Stomach smooth muscle (tissue), 2 donors: Measurements from ENCODE around the gene JHY.
A peak's percentile ranks its signal among the peaks of the same experiment; 100 is the strongest.

Experiments
- H3K27ac ChIP-seq: one replicate; pipeline ENCODE4 v1.7.0; 2013; ENCODE audit warnings: mild to moderate bottlenecking, low read length, inconsistent platforms
- H3K27me3 ChIP-seq, 2 donors: one replicate each; pipeline ENCODE4 v1.7.0; 2013; ENCODE audit warnings: low read length in 2 of 2; ENCODE audit not compliant: insufficient read depth in 2 of 2, control insufficient read depth in 1 of 2
- H3K36me3 ChIP-seq, 2 donors: one replicate each; pipeline ENCODE4 v1.7.0; 2013; ENCODE audit warnings: low read length in 2 of 2; ENCODE audit not compliant: control insufficient read depth in 2 of 2, insufficient read depth in 2 of 2
- H3K4me1 ChIP-seq: one replicate; pipeline ENCODE4 v1.7.0; 2013; ENCODE audit warnings: low read length; ENCODE audit not compliant: control insufficient read depth, insufficient read depth
- H3K4me3 ChIP-seq, 2 donors: one replicate each; pipeline ENCODE4 v1.7.0; 2013; ENCODE audit warnings: low read length in 2 of 2
- H3K9ac ChIP-seq, 2 donors: one replicate each; pipeline ENCODE4 v1.7.0; 2013; ENCODE audit warnings: low read length in 2 of 2, mild to moderate bottlenecking in 1 of 2
- H3K9me3 ChIP-seq, 2 donors: one replicate each; pipeline ENCODE4 v1.7.0; 2013; ENCODE audit warnings: low read length in 2 of 2; ENCODE audit not compliant: control insufficient read depth in 2 of 2
- donor health status: healthy.
- donor health status: Pancreatic carcinoma.

The JHY gene

GRCh38 chr11:122871302-122871701 is 11.3 kb upstream of the JHY start:
- Histone ChIP-seq H3K4me1 (no peaks in the 10 kb centered on the region), H3K27ac (no peak overlapping the region), H3K9me3 (no peaks in the 10 kb centered on the region), H3K36me3 (no peaks in the 10 kb centered on the region), H3K27me3 (peaks cover 0 to 2% of the 10 kb centered on the region in 2 donors), H3K4me3 (no peak overlapping the region), H3K9ac (no peak overlapping the region)

DNA sequence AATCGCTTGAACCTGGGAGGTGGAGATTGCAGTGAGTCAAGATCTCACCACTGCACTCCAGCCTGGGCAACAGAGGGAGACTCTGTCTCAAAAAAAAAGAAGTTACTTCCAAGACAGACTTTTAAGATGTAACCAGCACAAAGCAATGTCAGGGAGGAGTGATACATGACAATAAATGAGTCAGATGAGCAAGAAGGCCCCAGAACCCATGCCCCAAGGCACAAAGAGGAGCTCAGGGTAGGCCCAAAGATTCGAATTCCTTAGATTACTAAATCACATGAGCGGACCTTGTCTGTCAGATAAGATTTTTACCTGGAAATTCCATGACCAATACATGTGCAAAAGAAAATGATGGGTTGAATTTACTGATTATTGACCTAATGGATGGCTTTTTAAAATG is 10.5 kb upstream of the JHY start:
- no peaks in the 10 kb centered on the region for H3K9me3 ChIP-seq
- H3K9ac ChIP-seq = no peak overlapping the region
- no peaks in the 10 kb centered on the region for H3K36me3 ChIP-seq
- H3K4me3 ChIP-seq = no peak overlapping the region
- H3K27me3 ChIP-seq = peaks cover 0 to 2% of the 10 kb centered on the region in 2 donors
- no peaks in the 10 kb centered on the region for H3K4me1 ChIP-seq
- no peak overlapping the region for H3K27ac ChIP-seq

DNA sequence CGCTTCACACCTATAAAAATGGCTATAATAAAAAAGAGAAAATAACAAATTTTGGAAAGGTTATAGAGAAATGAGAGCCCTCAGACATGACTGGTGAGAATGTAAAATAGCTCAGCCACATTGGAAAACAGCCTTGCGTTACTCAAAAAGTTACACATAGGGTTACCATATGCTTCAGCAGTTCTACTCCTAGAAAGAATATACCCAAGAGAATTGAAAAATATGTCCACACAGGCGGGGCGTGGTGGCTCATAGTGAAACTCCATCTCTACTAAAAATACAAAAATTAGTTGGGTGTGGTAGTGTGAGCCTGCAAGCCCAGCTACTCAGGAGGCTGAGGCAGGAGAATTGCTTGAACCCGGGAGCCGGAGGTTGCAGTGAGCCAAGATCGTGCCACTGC is 7.6 kb upstream of the JHY start:
- Histone ChIP-seq H3K27me3 (no peaks in the 10 kb centered on the region), H3K9ac (no peak overlapping the region), H3K4me3 (no peak overlapping the region), H3K4me1 (no peaks in the 10 kb centered on the region), H3K36me3 (no peaks in the 10 kb centered on the region), H3K27ac (no peak overlapping the region), H3K9me3 (no peaks in the 10 kb centered on the region)

DNA sequence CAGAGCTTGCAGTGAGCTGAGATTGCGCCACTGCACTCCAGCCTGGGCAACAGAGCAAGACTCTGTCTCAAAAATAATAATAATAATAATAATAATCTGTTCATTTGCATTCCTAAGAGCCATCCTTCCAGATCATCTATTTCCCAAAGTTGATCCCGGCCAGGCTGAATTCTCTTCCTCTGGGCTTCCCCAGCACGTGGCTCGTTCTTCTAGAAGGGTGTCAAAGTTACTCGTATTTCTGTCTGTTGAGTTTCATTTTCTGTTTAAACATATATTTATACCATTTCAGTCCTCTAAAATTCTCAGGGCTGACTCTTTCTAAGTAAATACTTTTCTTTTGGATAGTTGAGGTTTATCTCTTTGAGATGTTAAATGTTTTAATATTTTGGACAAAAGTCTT is 4.8 kb upstream of the JHY start:
- Histone ChIP-seq H3K4me3 (no peak overlapping the region), H3K36me3 (no peaks in the 10 kb centered on the region), H3K4me1 (peaks cover 5% of the 10 kb centered on the region), H3K27me3 (peaks cover 4 to 9% of the 10 kb centered on the region in 2 donors), H3K27ac (no peak overlapping the region), H3K9me3 (no peaks in the 10 kb centered on the region), H3K9ac (no peak overlapping the region)

DNA sequence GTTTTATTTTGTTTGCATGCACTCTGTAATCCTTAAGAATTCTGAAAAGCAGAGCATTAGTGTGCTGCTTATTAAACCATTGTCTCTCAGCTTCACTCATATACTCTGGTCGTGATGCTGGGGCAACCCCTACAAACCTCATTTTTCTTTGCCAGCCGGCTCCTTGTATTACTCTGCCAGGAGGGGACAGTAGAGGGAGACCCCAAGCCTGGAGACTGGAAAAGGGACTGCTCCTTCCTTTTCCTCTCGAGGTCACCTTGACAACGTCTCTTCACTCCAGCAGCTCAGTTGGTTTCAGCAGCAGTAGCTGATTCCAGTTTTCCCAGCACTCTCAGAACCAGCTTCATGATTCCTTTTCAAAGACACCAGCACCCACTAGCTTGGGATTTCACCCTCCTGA is 2.8 kb upstream of the JHY start:
- Histone ChIP-seq H3K27ac (no peak overlapping the region), H3K9ac (no peak overlapping the region), H3K4me1 (peaks cover 5% of the 10 kb centered on the region), H3K36me3 (no peaks in the 10 kb centered on the region), H3K27me3 (peaks cover 5 to 16% of the 10 kb centered on the region in 2 donors), H3K4me3 (no peak overlapping the region), H3K9me3 (no peaks in the 10 kb centered on the region)

DNA sequence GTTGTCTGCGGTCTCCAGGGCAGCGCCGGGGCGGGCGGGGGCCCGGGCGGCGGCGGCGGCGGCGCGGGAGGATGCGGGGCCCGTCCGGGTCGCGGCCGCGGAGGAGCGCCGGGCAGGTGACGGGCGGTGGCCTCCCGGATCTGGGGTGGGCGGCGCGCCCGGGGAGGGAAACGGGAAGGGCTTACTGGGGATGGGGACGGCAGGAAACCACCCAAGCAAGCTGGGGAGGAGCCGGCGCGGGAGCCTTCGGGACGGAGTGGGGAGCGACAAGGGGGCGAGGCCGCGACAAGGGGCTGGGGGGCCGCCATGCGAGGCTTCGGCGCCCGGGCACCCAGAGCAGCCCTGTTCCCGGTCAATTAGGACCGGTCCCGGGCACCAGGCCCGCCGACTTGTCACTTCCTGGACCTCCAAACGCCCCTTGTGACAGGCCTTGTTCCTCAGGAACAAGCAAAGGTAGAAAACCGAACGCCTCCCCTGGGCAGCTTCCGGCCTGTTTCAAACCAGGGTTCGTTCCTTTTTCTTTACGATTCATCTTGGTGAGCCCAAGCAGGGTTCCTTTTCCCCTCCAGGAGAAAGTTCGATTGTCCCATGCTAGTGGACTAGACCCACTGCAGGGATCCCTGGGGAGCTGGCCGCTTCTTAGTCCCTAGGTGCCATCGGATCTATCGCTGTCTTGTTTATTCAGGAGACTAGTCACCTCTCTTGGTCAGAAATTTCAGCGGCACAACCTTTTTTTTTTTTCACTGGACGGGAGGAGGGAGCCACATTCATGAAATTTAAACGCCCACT is 492 bp downstream of the JHY start:
- Histone ChIP-seq H3K27me3 (peaks cover 5 to 16% of the 10 kb centered on the region in 2 donors), H3K36me3 (no peaks in the 10 kb centered on the region), H3K9me3 (no peaks in the 10 kb centered on the region), H3K4me1 (peaks cover 5% of the 10 kb centered on the region), H3K4me3 (peak overlapping the region; percentile 52 to 77), H3K27ac (peak overlapping the region; percentile 46), H3K9ac (peak overlapping the region; percentile 53 to 71)

DNA sequence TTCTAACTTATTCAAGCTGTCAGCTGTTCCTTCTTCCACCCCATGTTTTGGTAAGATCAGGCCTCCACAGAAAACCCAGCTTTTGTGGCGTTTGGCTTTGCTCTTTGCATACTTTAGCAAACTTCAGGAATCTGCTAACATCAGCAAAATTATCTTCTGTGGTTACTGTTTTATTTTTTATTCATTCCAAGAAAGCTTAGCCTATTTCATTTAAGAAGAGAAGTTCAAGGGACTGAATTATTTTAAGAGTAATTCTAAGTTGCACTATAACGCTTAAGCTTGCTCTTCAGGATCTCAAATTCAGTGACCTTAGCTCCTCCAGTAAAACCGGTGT is 1.1 kb downstream of the JHY start:
- Histone ChIP-seq H3K27ac (peak overlapping the region; percentile 46), H3K4me3 (peak overlapping the region; percentile 52 to 77), H3K9me3 (no peaks in the 10 kb centered on the region), H3K36me3 (no peaks in the 10 kb centered on the region), H3K4me1 (peaks cover 5% of the 10 kb centered on the region), H3K27me3 (peaks cover 5 to 16% of the 10 kb centered on the region in 2 donors), H3K9ac (peak overlapping the region; percentile 53 to 71)

DNA sequence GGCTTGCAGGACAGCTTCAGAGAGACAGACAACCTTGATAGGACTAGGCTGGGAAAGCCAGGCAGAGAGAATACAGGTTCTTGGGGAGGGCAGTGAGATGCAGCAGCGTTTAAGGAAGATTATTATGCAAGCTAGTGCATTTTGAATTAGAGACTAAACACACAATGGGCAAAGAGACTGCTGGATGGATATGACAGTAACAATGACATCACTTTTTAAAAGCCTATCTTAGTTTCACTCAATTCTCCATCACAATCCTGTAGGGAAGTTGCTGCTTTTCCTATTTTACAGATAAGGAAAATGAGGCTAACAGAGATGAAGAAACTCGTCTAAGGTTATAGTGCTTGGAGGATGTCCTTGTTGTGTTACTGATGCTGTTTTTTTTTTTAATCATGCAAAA is 5.6 kb downstream of the JHY start:
- Histone ChIP-seq H3K36me3 (no peaks in the 10 kb centered on the region), H3K4me1 (no peaks in the 10 kb centered on the region), H3K9ac (no peak overlapping the region), H3K4me3 (no peak overlapping the region), H3K9me3 (no peaks in the 10 kb centered on the region), H3K27ac (no peak overlapping the region), H3K27me3 (peaks cover 2 to 3% of the 10 kb centered on the region in 2 donors)

- Histone ChIP-seq H3K4me1 (no peaks in the 10 kb centered on the region), H3K27me3 (no peaks in the 10 kb centered on the region), H3K27ac (no peak overlapping the region), H3K9me3 (no peaks in the 10 kb centered on the region), H3K36me3 (no peaks in the 10 kb centered on the region), H3K9ac (no peak overlapping the region), H3K4me3 (no peak overlapping the region)
Measured at GRCh38 chr11:122893131-122893530, 10.6 kb downstream of the JHY start.

GRCh38 chr11:122895563-122895962 is 13.0 kb downstream of the JHY start:
- H3K27ac ChIP-seq = no peak overlapping the region
- H3K9ac ChIP-seq = no peak overlapping the region
- no peaks in the 10 kb centered on the region for H3K4me1 ChIP-seq
- no peaks in the 10 kb centered on the region for H3K9me3 ChIP-seq
- no peak overlapping the region for H3K4me3 ChIP-seq
- H3K27me3 ChIP-seq = no peaks in the 10 kb centered on the region
- H3K36me3 ChIP-seq = no peaks in the 10 kb centered on the region

DNA sequence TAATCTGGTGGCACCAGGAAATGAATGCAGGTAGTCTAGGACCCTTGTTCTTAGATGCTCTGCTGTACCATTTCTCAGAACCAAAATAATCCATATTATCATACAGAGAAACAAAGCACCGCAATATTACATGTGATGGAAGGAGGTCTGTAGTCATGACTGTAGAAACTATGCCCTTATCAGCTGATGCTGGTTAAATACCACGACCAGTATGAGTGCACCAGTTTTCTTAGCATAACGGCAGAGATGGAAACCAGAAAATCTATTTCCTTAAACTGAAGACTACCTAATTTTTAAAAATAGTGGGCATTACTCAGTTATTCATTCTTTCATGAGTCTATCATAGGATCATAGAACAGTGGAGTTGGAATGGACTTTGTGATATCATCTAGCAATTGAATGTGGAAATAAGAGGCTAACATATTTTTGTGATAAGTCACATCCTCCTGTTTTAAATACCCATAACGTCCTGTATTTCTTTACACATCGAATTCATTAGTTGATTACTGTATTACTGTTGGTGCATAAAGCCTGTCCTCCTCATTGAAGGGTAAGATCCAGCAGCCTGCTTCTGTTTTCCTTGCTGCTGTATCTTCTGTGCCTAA is 15.1 kb downstream of the JHY start:
- no peak overlapping the region for H3K27ac ChIP-seq
- H3K4me1 ChIP-seq = no peaks in the 10 kb centered on the region
- H3K4me3 ChIP-seq = no peak overlapping the region
- H3K36me3 ChIP-seq = no peaks in the 10 kb centered on the region
- H3K27me3 ChIP-seq = no peaks in the 10 kb centered on the region
- no peaks in the 10 kb centered on the region for H3K9me3 ChIP-seq
- H3K9ac ChIP-seq = no peak overlapping the region
